ENCODE measurements around the gene ZNF124.
"Not testable (repeated sequence)": the region's sequence is repeated elsewhere in the genome, so short reads cannot be mapped to it uniquely, and the experiment has no call there.

The ZNF124 gene

DNA sequence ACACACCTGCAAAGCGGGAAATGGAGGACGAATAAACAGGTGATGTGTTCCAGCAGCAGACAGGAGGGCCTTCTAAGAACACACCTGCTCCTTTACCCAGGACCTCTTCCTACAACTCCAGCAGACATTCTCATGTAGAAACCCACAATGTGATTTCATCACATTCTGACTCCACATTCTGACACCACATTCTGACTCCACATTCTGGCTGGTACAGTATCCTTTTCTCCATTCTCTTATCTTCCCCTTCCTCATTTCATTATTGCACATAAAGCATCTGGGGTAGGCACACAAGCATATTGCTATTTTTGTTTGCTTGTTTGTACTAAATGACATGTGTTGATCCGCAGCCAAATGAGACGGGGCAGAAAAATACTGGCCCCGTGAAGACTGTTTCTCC, 3.6 kb upstream of the ZNF124 start:
- no peak for DNase-seq (ENCODE audit: low spot score)
- in situ Hi-C loops (cut with MboI; ENCODE audit: low sequenced_read_pairs, unreplicated experiment) = no loop called here
- TF ChIP-seq, protein P1, sequence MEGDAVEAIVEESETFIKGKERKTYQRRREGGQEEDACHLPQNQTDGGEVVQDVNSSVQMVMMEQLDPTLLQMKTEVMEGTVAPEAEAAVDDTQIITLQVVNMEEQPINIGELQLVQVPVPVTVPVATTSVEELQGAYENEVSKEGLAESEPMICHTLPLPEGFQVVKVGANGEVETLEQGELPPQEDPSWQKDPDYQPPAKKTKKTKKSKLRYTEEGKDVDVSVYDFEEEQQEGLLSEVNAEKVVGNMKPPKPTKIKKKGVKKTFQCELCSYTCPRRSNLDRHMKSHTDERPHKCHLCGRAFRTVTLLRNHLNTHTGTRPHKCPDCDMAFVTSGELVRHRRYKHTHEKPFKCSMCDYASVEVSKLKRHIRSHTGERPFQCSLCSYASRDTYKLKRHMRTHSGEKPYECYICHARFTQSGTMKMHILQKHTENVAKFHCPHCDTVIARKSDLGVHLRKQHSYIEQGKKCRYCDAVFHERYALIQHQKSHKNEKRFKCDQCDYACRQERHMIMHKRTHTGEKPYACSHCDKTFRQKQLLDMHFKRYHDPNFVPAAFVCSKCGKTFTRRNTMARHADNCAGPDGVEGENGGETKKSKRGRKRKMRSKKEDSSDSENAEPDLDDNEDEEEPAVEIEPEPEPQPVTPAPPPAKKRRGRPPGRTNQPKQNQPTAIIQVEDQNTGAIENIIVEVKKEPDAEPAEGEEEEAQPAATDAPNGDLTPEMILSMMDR (IDR thresholded peaks at IDR 0.05; ENCODE audit: borderline replicate concordance, control extremely low read depth, extremely low read depth, insufficient read depth, missing control alignments) = no peak

DNA sequence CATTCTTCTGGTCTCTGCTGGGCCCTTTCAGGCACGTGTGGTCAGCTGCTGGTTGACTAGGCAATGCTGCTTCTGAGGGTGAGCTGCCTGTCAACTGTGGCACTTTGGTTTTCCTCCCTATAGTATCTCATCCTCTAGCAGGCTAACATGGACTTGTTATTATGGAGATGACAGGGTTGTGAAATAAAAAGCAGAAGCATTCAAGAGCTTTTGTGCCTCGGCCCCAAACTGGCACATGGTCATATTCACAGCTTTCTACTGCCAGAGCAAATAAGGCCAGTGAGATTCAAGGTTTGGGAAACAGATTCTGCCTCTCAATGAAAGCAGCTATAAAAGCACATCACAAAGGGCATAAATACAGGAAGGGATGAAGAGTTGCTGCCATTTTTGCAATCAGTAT, 1.6 kb upstream of the ZNF124 start:
- DNase-seq (ENCODE audit: low spot score) = no peak
- TF ChIP-seq, protein P1 (IDR thresholded peaks at IDR 0.05; ENCODE audit: borderline replicate concordance, control extremely low read depth, extremely low read depth, insufficient read depth, missing control alignments) = no peak
- in situ Hi-C loops (cut with MboI; ENCODE audit: low sequenced_read_pairs, unreplicated experiment) = no loop called here

DNA sequence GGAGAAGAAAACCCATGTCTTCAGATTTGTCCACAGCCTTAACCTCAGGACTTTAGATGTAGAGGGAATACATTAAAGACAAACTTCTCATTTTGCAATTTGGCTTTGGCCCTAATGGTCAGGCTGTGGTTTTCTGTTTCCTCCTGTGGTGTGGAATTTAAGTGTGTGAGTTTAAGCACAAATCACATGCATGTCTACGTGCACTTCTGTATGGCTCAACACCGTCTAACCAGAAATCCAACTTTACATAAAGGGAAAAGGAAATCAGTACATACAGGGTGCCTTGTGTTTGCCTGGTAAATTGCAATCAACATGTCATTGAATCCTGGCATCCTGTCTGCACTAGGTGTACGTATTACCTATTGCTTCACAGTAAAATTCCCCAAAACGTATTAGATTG, 1.2 kb upstream of the ZNF124 start:
- TF ChIP-seq, protein P1 (IDR thresholded peaks at IDR 0.05; ENCODE audit: borderline replicate concordance, control extremely low read depth, extremely low read depth, insufficient read depth, missing control alignments) = no peak
- no peak for DNase-seq (ENCODE audit: low spot score)
- in situ Hi-C loops (cut with MboI; ENCODE audit: low sequenced_read_pairs, unreplicated experiment) = no loop called here

DNA sequence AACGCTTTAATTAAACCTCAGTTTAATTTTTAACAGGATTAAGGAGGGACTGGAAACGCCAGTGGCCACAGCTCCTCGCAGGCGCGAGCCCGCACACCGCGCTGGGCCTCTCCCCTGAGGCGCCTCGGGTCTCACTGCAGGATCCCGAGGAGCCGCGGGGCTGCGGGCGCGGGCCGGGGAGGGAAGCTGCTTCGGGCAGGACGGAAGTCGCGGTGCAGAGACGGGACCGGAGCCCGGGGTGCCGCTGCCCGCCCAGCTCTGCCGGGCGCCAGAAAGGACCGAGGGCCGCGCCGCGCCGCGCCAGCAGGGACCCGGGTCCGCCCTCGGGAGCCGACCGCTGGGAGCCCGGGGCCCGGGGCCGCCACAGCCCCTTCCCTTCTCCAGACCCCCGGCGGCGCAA, 377 bp downstream of the ZNF124 start:
- in situ Hi-C loops (cut with MboI; ENCODE audit: low sequenced_read_pairs, unreplicated experiment); DNase-seq (ENCODE audit: low spot score): not testable (repeated sequence)

DNA sequence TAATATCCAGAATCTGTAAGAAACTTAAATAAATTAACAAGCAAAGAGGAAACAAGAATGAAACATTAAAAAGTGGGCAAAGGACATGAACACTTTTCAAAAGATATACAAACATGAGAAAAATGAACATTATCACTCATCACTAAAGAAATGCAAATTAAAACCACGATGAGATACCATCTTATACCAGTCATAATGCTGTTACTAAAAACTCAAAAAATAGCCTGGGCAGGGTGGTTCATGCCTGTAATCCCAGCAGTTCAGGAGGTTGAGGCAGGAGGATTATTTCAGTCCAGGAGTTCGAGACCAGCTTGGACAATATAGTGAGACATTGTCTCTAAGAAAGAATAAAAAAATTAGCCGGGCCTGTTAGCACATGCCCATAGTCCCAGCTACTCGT, 6.1 kb downstream of the ZNF124 start:
- in situ Hi-C loops (cut with MboI; ENCODE audit: low sequenced_read_pairs, unreplicated experiment) = no loop called here
- no peak for DNase-seq (ENCODE audit: low spot score)
- TF ChIP-seq, protein P1 (IDR thresholded peaks at IDR 0.05; ENCODE audit: borderline replicate concordance, control extremely low read depth, extremely low read depth, insufficient read depth, missing control alignments) = no peak

DNA sequence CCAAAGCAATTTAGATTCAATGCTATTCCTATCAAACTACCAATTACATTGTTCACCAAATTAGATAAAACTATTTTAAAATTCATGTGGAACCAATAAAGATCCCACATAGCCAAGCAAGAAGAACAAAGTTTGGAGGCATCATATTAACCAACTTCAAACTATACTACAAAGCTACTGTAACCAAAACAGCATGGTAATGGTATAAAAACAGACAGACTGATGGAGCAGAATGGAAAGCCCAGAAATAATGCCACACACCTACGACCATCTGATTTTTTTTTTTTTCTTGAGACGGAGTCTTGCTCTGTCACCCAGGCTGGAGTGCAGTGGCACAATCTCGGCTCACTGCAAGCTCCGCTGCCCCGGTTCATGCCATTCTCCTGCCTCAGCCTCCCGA, 7.1 kb downstream of the ZNF124 start:
- TF ChIP-seq, protein P1 (IDR thresholded peaks at IDR 0.05; ENCODE audit: borderline replicate concordance, control extremely low read depth, extremely low read depth, insufficient read depth, missing control alignments) = no peak
- no peak for DNase-seq (ENCODE audit: low spot score)
- in situ Hi-C loops (cut with MboI; ENCODE audit: low sequenced_read_pairs, unreplicated experiment) = no loop called here

DNA sequence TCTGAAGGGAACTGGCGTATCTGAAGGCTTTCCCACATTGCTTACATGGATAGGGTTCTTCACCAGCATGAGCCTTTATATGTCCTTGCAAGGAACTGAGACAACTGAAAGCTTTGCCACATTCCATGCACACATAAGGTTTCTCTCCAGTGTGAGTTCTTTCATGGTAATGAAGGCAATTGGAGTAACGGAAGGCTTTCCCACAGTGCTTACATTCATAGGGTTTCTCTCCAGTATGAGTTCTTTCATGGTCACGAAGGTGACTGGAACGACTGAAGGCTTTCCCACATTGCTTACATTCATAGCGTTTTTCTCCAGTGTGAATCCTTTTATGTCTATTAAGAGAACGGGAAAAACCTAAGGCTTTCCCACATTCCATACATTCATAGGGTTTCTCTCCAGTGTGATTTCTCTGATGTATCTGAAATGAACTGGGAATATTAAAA, 15.0 kb downstream of the ZNF124 start:
- in situ Hi-C loops (cut with MboI; ENCODE audit: low sequenced_read_pairs, unreplicated experiment) = no loop called here
- DNase-seq (ENCODE audit: low spot score) = no peak

More for the DNA sequence above, 15.0 kb downstream of the ZNF124 start:
- TF ChIP-seq, protein P1 (IDR thresholded peaks at IDR 0.05; ENCODE audit: borderline replicate concordance, control extremely low read depth, extremely low read depth, insufficient read depth, missing control alignments) = no peak

Measured in GM13976 (cell line).